ENCODE measurements around the gene RAB5B.

RAB5B gene

DNA sequence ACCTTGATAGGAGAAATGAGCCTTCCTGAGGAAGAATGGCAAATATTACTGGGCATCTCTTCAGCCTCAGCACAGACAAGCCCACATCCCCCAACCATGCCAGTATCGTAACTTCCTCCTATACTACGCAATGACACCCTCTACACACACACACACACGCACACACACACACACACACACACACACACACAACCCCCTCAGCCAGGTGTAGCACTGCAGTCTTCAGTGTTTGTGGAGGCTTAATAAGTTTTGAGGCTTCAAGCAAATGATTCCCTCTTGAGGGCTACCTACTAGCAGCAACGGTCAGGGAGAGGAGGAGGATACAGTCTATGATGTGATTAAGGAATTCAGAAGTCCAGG lies 41.3 kb upstream of the RAB5B start:
- H3K9me3 ChIP-seq (ENCODE audit: insufficient read depth, low read length, severe bottlenecking) = no peaks in the 10 kb centered on the region
- peaks cover 55% of the 10 kb centered on the region for H3K36me3 ChIP-seq (ENCODE audit: insufficient read depth, low read length)
- H3K79me2 ChIP-seq (ENCODE audit: insufficient read depth, low read length) = peaks cover 77% of the 10 kb centered on the region
- H2AFZ ChIP-seq (ENCODE audit: low read depth, low read length) = no peak overlapping the region
- TF ChIP-seq, protein P1, sequence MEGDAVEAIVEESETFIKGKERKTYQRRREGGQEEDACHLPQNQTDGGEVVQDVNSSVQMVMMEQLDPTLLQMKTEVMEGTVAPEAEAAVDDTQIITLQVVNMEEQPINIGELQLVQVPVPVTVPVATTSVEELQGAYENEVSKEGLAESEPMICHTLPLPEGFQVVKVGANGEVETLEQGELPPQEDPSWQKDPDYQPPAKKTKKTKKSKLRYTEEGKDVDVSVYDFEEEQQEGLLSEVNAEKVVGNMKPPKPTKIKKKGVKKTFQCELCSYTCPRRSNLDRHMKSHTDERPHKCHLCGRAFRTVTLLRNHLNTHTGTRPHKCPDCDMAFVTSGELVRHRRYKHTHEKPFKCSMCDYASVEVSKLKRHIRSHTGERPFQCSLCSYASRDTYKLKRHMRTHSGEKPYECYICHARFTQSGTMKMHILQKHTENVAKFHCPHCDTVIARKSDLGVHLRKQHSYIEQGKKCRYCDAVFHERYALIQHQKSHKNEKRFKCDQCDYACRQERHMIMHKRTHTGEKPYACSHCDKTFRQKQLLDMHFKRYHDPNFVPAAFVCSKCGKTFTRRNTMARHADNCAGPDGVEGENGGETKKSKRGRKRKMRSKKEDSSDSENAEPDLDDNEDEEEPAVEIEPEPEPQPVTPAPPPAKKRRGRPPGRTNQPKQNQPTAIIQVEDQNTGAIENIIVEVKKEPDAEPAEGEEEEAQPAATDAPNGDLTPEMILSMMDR (IDR thresholded peaks at IDR 0.05; ENCODE audit: borderline replicate concordance, extremely low read depth, low read length, poor library complexity, severe bottlenecking) = no peak
- no peak for TF ChIP-seq EZH2 (IDR thresholded peaks at IDR 0.05; ENCODE audit: borderline replicate concordance, low read depth, low read length, severe bottlenecking)
- H3K27ac ChIP-seq (ENCODE audit: low read length) = peak overlapping the region; percentile 96
- H4K20me1 ChIP-seq (ENCODE audit: insufficient read depth, low read length) = peaks cover 54% of the 10 kb centered on the region
- peaks cover 61% of the 10 kb centered on the region for H3K4me1 ChIP-seq (ENCODE audit: insufficient read depth, low read length)
- ATAC-seq (ENCODE audit: insufficient read depth, low read depth) = no peak
- no peaks in the 10 kb centered on the region for H3K27me3 ChIP-seq (ENCODE audit: insufficient read depth, low read length, poor library complexity)
- H3K4me2 ChIP-seq (ENCODE audit: insufficient read depth, low read length) = peak overlapping the region; percentile 94
- peak; percentile 53 for DNase-seq
- H3K9ac ChIP-seq (ENCODE audit: low read depth, low read length) = peak overlapping the region; percentile 88
- H3K4me3 ChIP-seq (ENCODE audit: low read depth in 1 of 2, low read length in 2 of 2) = peak overlapping the region; percentile 74 to 80; a peak in 3 of 4 replicates

GRCh38 chr12:55933169-55933798 lies 40.6 kb upstream of the RAB5B start:
- ATAC-seq (ENCODE audit: insufficient read depth, low read depth) = no peak
- H3K9me3 ChIP-seq (ENCODE audit: insufficient read depth, low read length, severe bottlenecking) = no peaks in the 10 kb centered on the region
- no peak for DNase-seq
- H3K79me2 ChIP-seq (ENCODE audit: insufficient read depth, low read length) = peaks cover 70% of the 10 kb centered on the region
- peak overlapping the region; percentile 88 for H3K9ac ChIP-seq (ENCODE audit: low read depth, low read length)
- peaks cover 61% of the 10 kb centered on the region for H3K4me1 ChIP-seq (ENCODE audit: insufficient read depth, low read length)
- peak overlapping the region; percentile 94 for H3K4me2 ChIP-seq (ENCODE audit: insufficient read depth, low read length)
- no peak overlapping the region for H2AFZ ChIP-seq (ENCODE audit: low read depth, low read length)
- H3K4me3 ChIP-seq (ENCODE audit: low read depth in 1 of 2, low read length in 2 of 2) = peak overlapping the region; percentile 74 to 80; a peak in 3 of 4 replicates
- peaks cover 60% of the 10 kb centered on the region for H4K20me1 ChIP-seq (ENCODE audit: insufficient read depth, low read length)
- H3K27ac ChIP-seq (ENCODE audit: low read length) = peak overlapping the region; percentile 96
- H3K27me3 ChIP-seq (ENCODE audit: insufficient read depth, low read length, poor library complexity) = no peaks in the 10 kb centered on the region
- peaks cover 62% of the 10 kb centered on the region for H3K36me3 ChIP-seq (ENCODE audit: insufficient read depth, low read length)
- TF ChIP-seq, protein P1 (IDR thresholded peaks at IDR 0.05; ENCODE audit: borderline replicate concordance, extremely low read depth, low read length, poor library complexity, severe bottlenecking) = no peak
- TF ChIP-seq EZH2 (IDR thresholded peaks at IDR 0.05; ENCODE audit: borderline replicate concordance, low read depth, low read length, severe bottlenecking) = no peak

DNA sequence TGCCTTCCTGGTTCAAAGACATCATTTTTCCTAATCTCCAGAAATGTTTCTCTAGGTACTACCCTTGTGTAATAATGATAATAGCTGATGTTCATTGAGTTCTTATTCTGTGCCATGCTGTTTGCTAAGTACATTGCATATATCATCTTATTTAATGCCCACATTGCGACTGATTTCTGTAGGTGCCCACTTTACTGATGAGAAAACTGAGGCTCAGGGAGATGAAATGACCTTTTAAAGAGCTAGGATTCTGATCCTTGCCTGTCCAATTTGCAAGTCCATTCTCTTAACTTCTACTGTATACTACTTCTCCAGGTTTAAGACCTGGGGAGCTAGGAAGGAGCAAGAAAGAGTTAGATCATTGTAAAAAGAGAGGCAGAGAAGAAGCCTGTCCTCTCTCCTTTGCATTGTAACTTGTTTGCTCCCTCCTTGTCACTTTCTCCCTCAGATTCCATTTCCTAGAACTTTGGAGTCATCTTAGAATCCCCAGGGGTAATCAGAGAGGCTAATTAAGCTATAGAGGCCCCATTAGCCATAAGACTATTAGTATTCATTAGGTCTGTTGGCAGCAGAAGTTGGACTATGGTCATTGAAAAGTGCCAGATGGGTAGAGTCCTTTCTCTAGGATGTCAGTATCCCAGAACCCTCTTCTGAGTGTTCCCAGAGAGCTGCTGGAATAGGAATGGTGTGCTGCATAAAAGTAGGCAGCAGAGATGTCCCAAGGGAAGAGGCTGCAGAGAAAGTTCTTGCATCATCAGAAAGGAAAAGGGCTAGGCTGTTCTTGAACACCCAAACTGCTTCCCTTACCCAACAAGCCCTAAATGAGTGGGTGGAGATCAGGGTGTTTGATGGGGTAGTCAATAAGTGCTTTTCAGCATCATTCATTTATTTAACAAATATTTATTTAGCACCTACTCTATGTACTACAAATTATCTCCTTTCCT lies 39.8 kb upstream of the RAB5B start:
- ATAC-seq (ENCODE audit: insufficient read depth, low read depth) = no peak
- Histone ChIP-seq H3K9me3 (ENCODE audit: insufficient read depth, low read length, severe bottlenecking) (no peaks in the 10 kb centered on the region), H3K4me1 (ENCODE audit: insufficient read depth, low read length) (peaks cover 55% of the 10 kb centered on the region), H4K20me1 (ENCODE audit: insufficient read depth, low read length) (peaks cover 62% of the 10 kb centered on the region), H3K4me2 (ENCODE audit: insufficient read depth, low read length) (peak overlapping the region; percentile 94), H3K9ac (ENCODE audit: low read depth, low read length) (peak overlapping the region; percentile 88), H3K27me3 (ENCODE audit: insufficient read depth, low read length, poor library complexity) (no peaks in the 10 kb centered on the region), H2AFZ (ENCODE audit: low read depth, low read length) (no peak overlapping the region), H3K4me3 (ENCODE audit: low read depth in 1 of 2, low read length in 2 of 2) (peak overlapping the region in 1 of 2 experiments; percentile 80; a peak in 2 of 4 replicates), H3K79me2 (ENCODE audit: insufficient read depth, low read length) (peaks cover 68% of the 10 kb centered on the region), H3K36me3 (ENCODE audit: insufficient read depth, low read length) (peaks cover 70% of the 10 kb centered on the region), H3K27ac (ENCODE audit: low read length) (peak overlapping the region; percentile 96)
- no peak for DNase-seq
- TF ChIP-seq, protein P1 (IDR thresholded peaks at IDR 0.05; ENCODE audit: borderline replicate concordance, extremely low read depth, low read length, poor library complexity, severe bottlenecking) = no peak
- no peak for TF ChIP-seq EZH2 (IDR thresholded peaks at IDR 0.05; ENCODE audit: borderline replicate concordance, low read depth, low read length, severe bottlenecking)

Measured in DND-41 (cell line).